Trophoblast cell (in vitro differentiated cells and primary cell): ENCODE measurements around the gene DSG1.

Experiments used
- DNase-seq, 2 donors: peaks; one replicate each; pipeline ENCODE4 v3.0.0-alpha.2; 2016
- H2AFZ ChIP-seq: 2 replicates; pipeline ENCODE4 v1.6.1; 2013; ENCODE audit warnings: low read length, moderate library complexity, mild to moderate bottlenecking; ENCODE audit not compliant: insufficient read depth, poor library complexity
- H2AK5ac ChIP-seq: 2 replicates; pipeline ENCODE4 v1.6.1; 2013; ENCODE audit warnings: mild to moderate bottlenecking, low read length
- H2BK120ac ChIP-seq: 2 replicates; pipeline ENCODE4 v1.6.1; 2013; ENCODE audit warnings: low read length, mild to moderate bottlenecking, moderate library complexity; ENCODE audit not compliant: insufficient read depth, poor library complexity
- H2BK12ac ChIP-seq: 2 replicates; pipeline ENCODE4 v1.6.1; 2013; ENCODE audit warnings: mild to moderate bottlenecking, low read length, moderate library complexity
- H2BK5ac ChIP-seq: 2 replicates; pipeline ENCODE4 v1.6.1; 2013; ENCODE audit warnings: low read length, low read depth, moderate library complexity, mild to moderate bottlenecking; ENCODE audit not compliant: poor library complexity
- H3K14ac ChIP-seq: 2 replicates; pipeline ENCODE4 v1.6.1; 2013; ENCODE audit warnings: mild to moderate bottlenecking, low read length
- H3K18ac ChIP-seq: 2 replicates; pipeline ENCODE4 v1.6.1; 2013; ENCODE audit warnings: mild to moderate bottlenecking, low read length
- H3K23ac ChIP-seq: 2 replicates; pipeline ENCODE4 v1.6.1; 2013; ENCODE audit warnings: low read length
- H3K27ac ChIP-seq: 2 replicates; pipeline ENCODE4 v1.5.1; 2013; ENCODE audit warnings: low read depth, mild to moderate bottlenecking, inconsistent platforms, low read length, moderate library complexity
- H3K27me3 ChIP-seq: 2 replicates; pipeline ENCODE4 v1.6.1; 2013; ENCODE audit warnings: inconsistent platforms, mild to moderate bottlenecking, low read length, moderate library complexity; ENCODE audit not compliant: insufficient read depth
- H3K36me3 ChIP-seq, 2 experiments: 1 replicate in 1 of 2; 2 replicates in 1 of 2; pipeline ENCODE4 v1.6.1; 2013; ENCODE audit warnings: low read length in 2 of 2, mild to moderate bottlenecking in 2 of 2, moderate library complexity in 1 of 2; ENCODE audit not compliant: insufficient read depth in 2 of 2, control insufficient read depth in 1 of 2
- H3K4ac ChIP-seq: 2 replicates; pipeline ENCODE4 v1.6.1; 2013; ENCODE audit warnings: low read depth, mild to moderate bottlenecking, low read length, moderate library complexity
- H3K4me1 ChIP-seq, 2 experiments: 1 replicate in 1 of 2; 2 replicates in 1 of 2; pipeline ENCODE4 v1.6.1; 2013; ENCODE audit warnings: low read length in 2 of 2, mild to moderate bottlenecking in 2 of 2, moderate library complexity in 1 of 2; ENCODE audit not compliant: insufficient read depth in 2 of 2, control insufficient read depth in 1 of 2
- H3K4me2 ChIP-seq: 2 replicates; pipeline ENCODE4 v1.6.1; 2013; ENCODE audit warnings: inconsistent platforms, mild to moderate bottlenecking, low read length, moderate library complexity
- H3K4me3 ChIP-seq: 2 replicates; pipeline ENCODE4 v1.5.1; 2013; ENCODE audit warnings: mild to moderate bottlenecking, low read depth, low read length, inconsistent platforms
- H3K79me1 ChIP-seq: one replicate; pipeline ENCODE4 v1.6.1; 2013; ENCODE audit warnings: low read length
- H3K79me2 ChIP-seq: 2 replicates; pipeline ENCODE4 v1.6.1; 2013; ENCODE audit warnings: low read length, mild to moderate bottlenecking; ENCODE audit not compliant: control insufficient read depth, insufficient read depth, poor library complexity
- H3K9ac ChIP-seq: 2 replicates; pipeline ENCODE4 v1.6.1; 2013; ENCODE audit warnings: mild to moderate bottlenecking, low read length
- H3K9me3 ChIP-seq: 2 replicates; pipeline ENCODE4 v1.6.1; 2013; ENCODE audit warnings: low read depth, mild to moderate bottlenecking, control low read depth, inconsistent platforms, low read length; ENCODE audit not compliant: insufficient read depth
- H4K12ac ChIP-seq: 2 replicates; pipeline ENCODE4 v1.6.1; 2013; ENCODE audit warnings: low read depth, mild to moderate bottlenecking, low read length, moderate library complexity
- H4K8ac ChIP-seq: 2 replicates; pipeline ENCODE4 v1.6.1; 2013; ENCODE audit warnings: low read depth, mild to moderate bottlenecking, low read length, moderate library complexity
- H4K91ac ChIP-seq: one replicate; pipeline ENCODE4 v1.6.1; 2013; ENCODE audit warnings: low read depth, mild to moderate bottlenecking, low read length, moderate library complexity
- WGBS: extraction: QIAGEN DNeasy Blood & Tissue Kit; methylation state at CpG from one replicate; pipeline ENCODE4 v1.1.7; 2013; ENCODE audit warnings: missing lambda C conversion rate; ENCODE audit not compliant: insufficient read length, insufficient coverage; ENCODE audit errors: extremely low coverage; 5-methylcytosine and 5-hydroxymethylcytosine counted together

Gene DSG1

DNA sequence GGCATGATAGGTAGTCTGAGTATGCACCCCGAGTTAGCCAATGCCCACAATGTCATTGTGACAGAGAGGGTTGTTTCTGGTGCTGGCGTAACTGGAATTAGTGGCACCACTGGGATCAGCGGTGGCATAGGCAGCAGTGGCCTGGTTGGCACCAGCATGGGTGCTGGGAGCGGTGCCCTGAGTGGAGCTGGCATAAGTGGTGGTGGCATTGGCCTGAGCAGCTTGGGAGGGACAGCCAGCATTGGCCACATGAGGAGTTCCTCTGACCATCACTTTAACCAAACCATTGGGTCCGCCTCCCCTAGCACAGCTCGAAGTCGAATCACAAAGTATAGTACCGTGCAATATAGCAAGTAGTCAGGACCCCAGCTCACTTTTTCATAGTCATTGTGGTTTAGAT, 37.0 kb downstream of the DSG1 start:
- Histone ChIP-seq H3K4ac (no peak overlapping the region), H4K12ac (no peak overlapping the region), H2AK5ac (no peak overlapping the region), H2BK12ac (no peak overlapping the region), H3K14ac (no peak overlapping the region), H3K9me3 (peaks cover 3% of the 10 kb centered on the region), H4K91ac (no peak overlapping the region), H3K36me3 (no peaks in the 10 kb centered on the region), H4K8ac (no peak overlapping the region), H3K23ac (no peak overlapping the region), H3K18ac (no peak overlapping the region), H3K4me2 (no peak overlapping the region), H3K79me2 (no peaks in the 10 kb centered on the region), H3K79me1 (no peaks in the 10 kb centered on the region), H3K9ac (no peak overlapping the region), H2AFZ (no peak overlapping the region), H2BK5ac (no peak overlapping the region), H3K4me1 (no peaks in the 10 kb centered on the region), H3K27ac (no peak overlapping the region), H2BK120ac (no peak overlapping the region), H3K27me3 (no peaks in the 10 kb centered on the region), H3K4me3 (no peak overlapping the region)
- no CpG with 5 or more reads among the region's 8 CpGs for WGBS
- DNase-seq: no peak

GRCh38 chr18:31356025-31356424, 38.1 kb downstream of the DSG1 start:
- H2AFZ ChIP-seq: no peak overlapping the region
- no peaks in the 10 kb centered on the region for H3K79me2 ChIP-seq
- H3K9me3 ChIP-seq: peaks cover 3% of the 10 kb centered on the region
- H3K14ac ChIP-seq: no peak overlapping the region
- no peaks in the 10 kb centered on the region for H3K27me3 ChIP-seq
- H4K91ac ChIP-seq: no peak overlapping the region
- no peak overlapping the region for H3K4ac ChIP-seq
- H2BK5ac ChIP-seq: no peak overlapping the region
- H3K79me1 ChIP-seq: no peaks in the 10 kb centered on the region
- no peak overlapping the region for H4K8ac ChIP-seq
- H2BK12ac ChIP-seq: no peak overlapping the region
- WGBS: no CpG with 5 or more reads among the region's 5 CpGs
- no peak overlapping the region for H3K4me2 ChIP-seq
- H3K36me3 ChIP-seq: no peaks in the 10 kb centered on the region
- H3K9ac ChIP-seq: no peak overlapping the region
- H3K18ac ChIP-seq: no peak overlapping the region
- no peak overlapping the region for H2BK120ac ChIP-seq
- H3K4me1 ChIP-seq: no peaks in the 10 kb centered on the region
- DNase-seq: no peak
- H3K4me3 ChIP-seq: no peak overlapping the region
- H3K23ac ChIP-seq: no peak overlapping the region
- no peak overlapping the region for H2AK5ac ChIP-seq
- no peak overlapping the region for H4K12ac ChIP-seq
- no peak overlapping the region for H3K27ac ChIP-seq

- Histone ChIP-seq H3K4me2 (no peak overlapping the region), H3K4me1 (no peaks in the 10 kb centered on the region), H3K9me3 (no peaks in the 10 kb centered on the region), H2BK120ac (no peak overlapping the region), H3K27ac (no peak overlapping the region), H3K27me3 (no peaks in the 10 kb centered on the region), H3K4ac (no peak overlapping the region), H3K79me1 (no peaks in the 10 kb centered on the region), H2AK5ac (no peak overlapping the region), H3K36me3 (no peaks in the 10 kb centered on the region), H3K79me2 (no peaks in the 10 kb centered on the region), H4K8ac (no peak overlapping the region), H2BK12ac (no peak overlapping the region), H3K18ac (no peak overlapping the region), H4K12ac (no peak overlapping the region), H4K91ac (no peak overlapping the region), H2AFZ (no peak overlapping the region), H3K9ac (no peak overlapping the region), H2BK5ac (no peak overlapping the region), H3K4me3 (no peak overlapping the region), H3K23ac (no peak overlapping the region), H3K14ac (no peak overlapping the region)
- DNase-seq: no peak
- no CpG with 5 or more reads among the region's 4 CpGs for WGBS
Measured at GRCh38 chr18:31364190-31364589, 46.2 kb downstream of the DSG1 start.

DNA sequence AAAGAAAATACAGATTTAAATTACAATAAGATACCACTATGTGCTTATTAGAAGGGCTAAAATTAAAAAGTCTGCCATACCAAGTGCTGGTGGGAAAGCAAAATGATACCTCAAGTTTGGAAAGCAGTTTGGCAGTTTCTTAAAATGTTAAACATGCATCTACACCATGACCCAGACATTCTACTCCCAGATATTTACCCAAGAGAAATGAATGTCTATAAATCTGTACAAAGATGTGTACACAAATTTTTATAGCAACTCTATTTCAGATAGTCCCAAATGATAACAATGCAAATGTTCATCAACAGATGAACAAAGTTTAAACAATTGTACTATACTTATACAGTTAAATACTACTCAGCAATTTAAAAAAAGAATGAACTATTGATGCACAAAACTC, 51.5 kb downstream of the DSG1 start:
- Histone ChIP-seq H4K91ac (no peak overlapping the region), H2AK5ac (no peak overlapping the region), H3K79me1 (no peaks in the 10 kb centered on the region), H2BK120ac (no peak overlapping the region), H3K4me2 (no peak overlapping the region), H2AFZ (no peak overlapping the region), H3K23ac (no peak overlapping the region), H3K36me3 (no peaks in the 10 kb centered on the region), H4K12ac (no peak overlapping the region), H4K8ac (no peak overlapping the region), H3K4me3 (no peak overlapping the region), H3K79me2 (no peaks in the 10 kb centered on the region), H3K9me3 (no peaks in the 10 kb centered on the region), H3K4me1 (no peaks in the 10 kb centered on the region), H3K27ac (no peak overlapping the region), H2BK12ac (no peak overlapping the region), H3K27me3 (no peaks in the 10 kb centered on the region), H3K4ac (no peak overlapping the region), H2BK5ac (no peak overlapping the region), H3K14ac (no peak overlapping the region), H3K18ac (no peak overlapping the region), H3K9ac (no peak overlapping the region)
- no peak for DNase-seq

- H3K4me3 ChIP-seq: no peak overlapping the region
- H3K79me1 ChIP-seq: no peaks in the 10 kb centered on the region
- H3K36me3 ChIP-seq: no peaks in the 10 kb centered on the region
- no peaks in the 10 kb centered on the region for H3K27me3 ChIP-seq
- no peak overlapping the region for H2BK12ac ChIP-seq
- H3K4me2 ChIP-seq: no peak overlapping the region
- no peak overlapping the region for H4K12ac ChIP-seq
- no peak overlapping the region for H3K27ac ChIP-seq
- H4K91ac ChIP-seq: no peak overlapping the region
- no peaks in the 10 kb centered on the region for H3K79me2 ChIP-seq
- no peak overlapping the region for H3K18ac ChIP-seq
- no peak overlapping the region for H3K9ac ChIP-seq
- no peak overlapping the region for H3K4ac ChIP-seq
- no peak overlapping the region for H2AFZ ChIP-seq
- no peak overlapping the region for H2BK5ac ChIP-seq
- no peak for DNase-seq
- no peaks in the 10 kb centered on the region for H3K4me1 ChIP-seq
- no peak overlapping the region for H2BK120ac ChIP-seq
- no peaks in the 10 kb centered on the region for H3K9me3 ChIP-seq
- H2AK5ac ChIP-seq: no peak overlapping the region
- no peak overlapping the region for H3K14ac ChIP-seq
- no peak overlapping the region for H4K8ac ChIP-seq
- no peak overlapping the region for H3K23ac ChIP-seq
Measured at GRCh38 chr18:31371989-31372388, 54.0 kb downstream of the DSG1 start.
